B cell (primary cell): Measurements from ENCODE around the gene CRMP1. TPM values are rescaled to one million over a fixed set of nuclear protein-coding genes. Genes with fewer than 3 reads are reported as not detected.

Experiments
- ATAC-seq: fragments of 200-7000 bp; cut with Tn5 transposase; one replicate; pipeline ENCODE4 v1.10.0; 2021; ENCODE audit warnings: low read depth, mild to moderate bottlenecking, moderate number of reproducible peaks, moderate library complexity
- CTCF ChIA-PET: fragments of 350-600 bp; sonication (Branson Sonifier 250); formaldehyde crosslinking; loops from one replicate; lab custom pipeline; 2021; ENCODE audit warnings: antibody characterized with exemption, inconsistent platforms; lab: Charles Lee
- POLR2A ChIA-PET: fragments of 350-600 bp; sonication (Branson Sonifier 250); formaldehyde crosslinking; loops from one replicate; lab custom pipeline; 2021; ENCODE audit warnings: antibody characterized with exemption; lab: Charles Lee
- DNase-seq: peaks from one replicate; pipeline ENCODE4 v3.0.0; 2013
- H2AFZ ChIP-seq: 2 replicates; pipeline ENCODE4 v1.6.1; 2012; ENCODE audit warnings: mild to moderate bottlenecking, low read depth, low read length; ENCODE audit not compliant: insufficient read depth, poor library complexity, severe bottlenecking
- H3K27ac ChIP-seq, 2 donors: 1 replicate in 1 of 2; 2 replicates in 1 of 2; pipeline ENCODE4 v1.5.1; 2012 to 2013; ENCODE audit warnings: low read length in 2 of 2, mild to moderate bottlenecking in 2 of 2, moderate library complexity in 1 of 2
- H3K27me3 ChIP-seq, 4 experiments: fragments of 200-600 bp in 1 of 4; sonication (generic) in 1 of 4; replicated peaks in 1 of 4; 1 replicate in 2 of 4; 2 replicates in 2 of 4; pipeline versions ENCODE4 v1.6.1 to v1.7.0; 2013 to 2016; ENCODE audit warnings: low read length in 3 of 4, mild to moderate bottlenecking in 2 of 4, mixed read lengths in 1 of 4, moderate library complexity in 1 of 4; ENCODE audit not compliant: insufficient read depth in 4 of 4, control insufficient read depth in 3 of 4; ENCODE audit errors: control extremely low read depth in 1 of 4
- H3K36me3 ChIP-seq, 2 experiments: replicated peaks in 1 of 2; 1 replicate in 1 of 2; 2 replicates in 1 of 2; pipeline versions ENCODE4 v1.6.1 to v1.7.1; 2013; ENCODE audit warnings: low read length in 1 of 2; ENCODE audit not compliant: insufficient read depth in 2 of 2, control insufficient read depth in 1 of 2; ENCODE audit errors: control extremely low read depth in 1 of 2, extremely low read depth in 1 of 2
- H3K4me1 ChIP-seq, 2 donors: fragments of 200-600 bp in 1 of 2; sonication (generic) in 1 of 2; 1 replicate in 1 of 2; 2 replicates in 1 of 2; pipeline versions ENCODE4 v1.5.1 to v1.6.1; 2013 to 2017; ENCODE audit warnings: low read length in 2 of 2; ENCODE audit not compliant: control insufficient read depth in 2 of 2, insufficient read depth in 2 of 2
- H3K4me2 ChIP-seq: replicated peaks from 2 replicates; pipeline ENCODE3; 2012; ENCODE audit warnings: mild to moderate bottlenecking, low read depth, low read length; ENCODE audit not compliant: poor library complexity, severe bottlenecking
- H3K4me3 ChIP-seq, 5 experiments: fragments of 200-600 bp in 1 of 5; sonication (generic) in 1 of 5; 1 replicate in 3 of 5; 2 replicates in 2 of 5; pipeline versions ENCODE4 v1.5.1 to v1.7.0; 2011 to 2016; ENCODE audit warnings: low read length in 4 of 5, mild to moderate bottlenecking in 4 of 5, low read depth in 2 of 5, control low read depth in 1 of 5, moderate library complexity in 1 of 5; ENCODE audit not compliant: insufficient read depth in 1 of 5; ENCODE audit errors: control extremely low read depth in 1 of 5, extremely low read depth in 1 of 5
- H3K79me2 ChIP-seq: fragments of 200-600 bp; sonication (generic); one replicate; pipeline ENCODE4 v1.6.0; 2016; ENCODE audit warnings: low read length; ENCODE audit not compliant: control insufficient read depth, insufficient read depth
- H3K9ac ChIP-seq: fragments of 200-600 bp; sonication (generic); 2 replicates; pipeline ENCODE4 v1.6.1; 2017; ENCODE audit warnings: mild to moderate bottlenecking, low read length, moderate library complexity
- H3K9me3 ChIP-seq, 3 donors: one replicate each; pipeline versions ENCODE4 v1.6.1 to v1.7.1; 2013; ENCODE audit warnings: low read length in 2 of 3; ENCODE audit not compliant: control insufficient read depth in 2 of 3, insufficient read depth in 1 of 3; ENCODE audit errors: control extremely low read depth in 1 of 3
- H4K20me1 ChIP-seq: 2 replicates; pipeline ENCODE4 v1.6.0; 2012; ENCODE audit warnings: mild to moderate bottlenecking, low read length; ENCODE audit not compliant: insufficient read depth, control insufficient read depth, poor library complexity, severe bottlenecking
- H3K27ac Mint-ChIP-seq: one replicate; pipeline ENCODE4 v1.8.0; 2021; ENCODE audit warnings: mixed read lengths
- H3K27me3 Mint-ChIP-seq: one replicate; pipeline ENCODE4 v1.8.0; 2021; ENCODE audit warnings: mixed read lengths
- H3K4me1 Mint-ChIP-seq: one replicate; pipeline ENCODE4 v1.8.0; 2021; ENCODE audit warnings: mixed read lengths
- H3K4me3 Mint-ChIP-seq: one replicate; pipeline ENCODE4 v1.8.0; 2021; ENCODE audit warnings: mixed read lengths
- H3K9me3 Mint-ChIP-seq: one replicate; pipeline ENCODE4 v1.8.0; 2022; ENCODE audit warnings: mixed read lengths; ENCODE audit not compliant: insufficient read depth
- EZH2 ChIP-seq: IDR thresholded peaks from 2 replicates; pipeline ENCODE4 v1.6.1; 2012; ENCODE audit warnings: borderline replicate concordance, low read depth, mild to moderate bottlenecking, moderate library complexity, low read length; ENCODE audit not compliant: insufficient read depth, poor library complexity, severe bottlenecking
- WGBS: methylation state at CpG from one replicate; pipeline ENCODE4 v1.1.5; 2013; ENCODE audit warnings: missing lambda C conversion rate; ENCODE audit not compliant: insufficient coverage; 5-methylcytosine and 5-hydroxymethylcytosine counted together
- intact Hi-C: fragments of 100-400 bp; cut with micrococcal nuclease; formaldehyde crosslinking; loops from one replicate; pipeline ENCODE4 v1.10.0; 2022
- polyA plus RNA-seq: library from polyadenylated mRNA; depleted of rRNA; stranded (reverse); fragments of >200 nt; gene quantifications from 2 replicates; pipeline ENCODE4 v1.2.3, GENCODE V29; 2012
- total RNA-seq, 2 donors: library from RNA; stranded (reverse); fragments of 120-200 nt in 1 of 2; gene quantifications; 1 replicate in 1 of 2; 2 replicates in 1 of 2; pipeline versions ENCODE4 v1.2.3 to v1.2.4, GENCODE V29; 2013 to 2022
- TF ChIP-seq, protein P1 (sequence below): fragments of 200-600 bp; IDR thresholded peaks from one replicate; pipeline ENCODE4 v1.8.0; 2022; ENCODE audit warnings: antibody characterized with exemption, mild to moderate bottlenecking

Gene CRMP1
- total and polyA plus RNA-seq, 2 donors (not counting 1 experiment from before 2014, with no cell fraction given) = 0.13 TPM; not detected in 1

DNA sequence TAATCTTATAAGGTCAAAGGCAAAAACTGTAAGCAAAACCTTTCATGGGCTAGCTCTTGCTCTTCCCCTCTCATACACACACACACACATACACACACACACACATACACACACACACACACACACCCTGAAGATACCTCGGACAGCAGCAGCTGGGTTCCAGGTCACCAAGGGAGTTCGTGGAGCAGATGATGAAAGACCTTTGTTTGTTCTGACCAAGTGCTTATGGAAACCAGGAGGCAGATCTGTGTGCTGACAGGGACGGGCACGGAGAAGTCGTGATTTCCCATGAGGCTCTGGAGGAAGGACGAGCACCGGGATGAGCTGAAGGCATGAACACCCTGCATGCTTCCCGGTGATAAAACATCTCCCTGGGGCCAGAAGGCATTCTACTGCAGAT is 35.4 kb upstream of the CRMP1 start:
- H3K9me3 Mint-ChIP-seq = no peaks in the 10 kb centered on the region
- H3K4me3 Mint-ChIP-seq = no peak overlapping the region
- no peaks in the 10 kb centered on the region for H4K20me1 ChIP-seq
- ChIA-PET POLR2A (no interaction called here), CTCF (no interaction called here)
- DNase-seq (no peak), ATAC-seq (no peak)
- peaks cover 6% of the 10 kb centered on the region for H3K4me1 Mint-ChIP-seq
- H3K27me3 Mint-ChIP-seq = peaks cover 11% of the 10 kb centered on the region
- H3K4me3 ChIP-seq = no peak overlapping the region
- no peak overlapping the region for H2AFZ ChIP-seq
- no peak overlapping the region for H3K27ac ChIP-seq
- H3K9me3 ChIP-seq = peaks cover 0 to 12% (median 0%) of the 10 kb centered on the region in 3 donors
- H3K36me3 ChIP-seq = no peaks in the 10 kb centered on the region
- no peak overlapping the region for H3K9ac ChIP-seq
- WGBS = 83% methylated on average over 8 of the region's 8 CpGs
- intact Hi-C loops = no loop called here
- H3K4me2 ChIP-seq = no peak overlapping the region
- no peaks in the 10 kb centered on the region for H3K79me2 ChIP-seq
- no peaks in the 10 kb centered on the region for H3K4me1 ChIP-seq
- no peak overlapping the region for H3K27ac Mint-ChIP-seq
- TF ChIP-seq, protein P1, sequence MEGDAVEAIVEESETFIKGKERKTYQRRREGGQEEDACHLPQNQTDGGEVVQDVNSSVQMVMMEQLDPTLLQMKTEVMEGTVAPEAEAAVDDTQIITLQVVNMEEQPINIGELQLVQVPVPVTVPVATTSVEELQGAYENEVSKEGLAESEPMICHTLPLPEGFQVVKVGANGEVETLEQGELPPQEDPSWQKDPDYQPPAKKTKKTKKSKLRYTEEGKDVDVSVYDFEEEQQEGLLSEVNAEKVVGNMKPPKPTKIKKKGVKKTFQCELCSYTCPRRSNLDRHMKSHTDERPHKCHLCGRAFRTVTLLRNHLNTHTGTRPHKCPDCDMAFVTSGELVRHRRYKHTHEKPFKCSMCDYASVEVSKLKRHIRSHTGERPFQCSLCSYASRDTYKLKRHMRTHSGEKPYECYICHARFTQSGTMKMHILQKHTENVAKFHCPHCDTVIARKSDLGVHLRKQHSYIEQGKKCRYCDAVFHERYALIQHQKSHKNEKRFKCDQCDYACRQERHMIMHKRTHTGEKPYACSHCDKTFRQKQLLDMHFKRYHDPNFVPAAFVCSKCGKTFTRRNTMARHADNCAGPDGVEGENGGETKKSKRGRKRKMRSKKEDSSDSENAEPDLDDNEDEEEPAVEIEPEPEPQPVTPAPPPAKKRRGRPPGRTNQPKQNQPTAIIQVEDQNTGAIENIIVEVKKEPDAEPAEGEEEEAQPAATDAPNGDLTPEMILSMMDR = no peak
- TF ChIP-seq EZH2 = no peak
- no peaks in the 10 kb centered on the region for H3K27me3 ChIP-seq

DNA sequence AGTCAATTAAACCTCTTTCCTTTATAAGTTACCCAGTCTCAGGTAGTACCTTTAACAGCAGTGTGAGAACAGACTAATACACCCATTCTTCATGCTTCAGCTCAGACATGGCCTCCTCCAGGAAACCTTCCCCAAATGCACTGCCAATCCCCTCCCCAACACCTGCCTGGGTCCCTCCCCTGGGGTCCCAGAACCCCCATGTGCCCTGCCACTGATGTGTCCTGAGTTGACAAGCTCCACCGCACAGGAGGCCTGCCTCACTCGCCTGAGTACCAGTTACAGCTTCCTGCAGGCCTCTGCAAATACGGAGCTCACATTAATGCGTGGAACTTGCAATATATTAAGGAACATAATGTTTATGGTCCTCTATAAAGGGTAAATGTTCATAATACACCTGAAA is 34.9 kb upstream of the CRMP1 start:
- Mint-ChIP-seq H3K27ac (no peak overlapping the region), H3K4me1 (peaks cover 6% of the 10 kb centered on the region), H3K9me3 (no peaks in the 10 kb centered on the region), H3K4me3 (no peak overlapping the region), H3K27me3 (peaks cover 12% of the 10 kb centered on the region)
- no peaks in the 10 kb centered on the region for H3K79me2 ChIP-seq
- DNase-seq = no peak
- H3K36me3 ChIP-seq = no peaks in the 10 kb centered on the region
- CTCF ChIA-PET = no interaction called here
- TF ChIP-seq, protein P1 = no peak
- TF ChIP-seq EZH2 = no peak
- H3K4me2 ChIP-seq = no peak overlapping the region
- H3K27ac ChIP-seq = no peak overlapping the region
- H3K4me1 ChIP-seq = no peaks in the 10 kb centered on the region
- no peaks in the 10 kb centered on the region for H4K20me1 ChIP-seq
- H3K27me3 ChIP-seq = no peaks in the 10 kb centered on the region
- POLR2A ChIA-PET = no interaction called here
- H2AFZ ChIP-seq = no peak overlapping the region
- 0% methylated on average over 1 of the region's 4 CpGs for WGBS
- H3K9ac ChIP-seq = no peak overlapping the region
- ATAC-seq = no peak
- peaks cover 0 to 12% (median 0%) of the 10 kb centered on the region in 3 donors for H3K9me3 ChIP-seq
- H3K4me3 ChIP-seq = no peak overlapping the region
- intact Hi-C loops = no loop called here
